ENCODE measurements around the gene PRR16. TPM values are rescaled to one million over a fixed set of nuclear protein-coding genes. Genes with fewer than 3 reads are reported as not detected.

The PRR16 gene
- total RNA-seq, 1 experiment from 2014 or later: 0.42 TPM

- POLR2A ChIA-PET: no interaction called here
- Mint-ChIP-seq H3K4me1 (no peaks in the 10 kb centered on the region), H3K27ac (no peak overlapping the region), H3K4me3 (no peak overlapping the region), H3K9me3 (peaks cover 15% of the 10 kb centered on the region), H3K27me3 (ENCODE audit: low read depth) (no peaks in the 10 kb centered on the region; the same call in 1 of the 2 replicates), H3K36me3 (peaks cover 15% of the 10 kb centered on the region)
- ATAC-seq (no peak), DNase-seq (ENCODE audit: low spot score) (no peak)
- TF ChIP-seq CREB1 (CRISPR knock-in tag; IDR thresholded peaks at IDR 0.05) (no peak), ZNF416 (CRISPR knock-in tag; IDR thresholded peaks at IDR 0.05) (no peak), GTF2I (CRISPR knock-in tag; conservative IDR thresholded peaks at IDR 0.05) (no peak), ZMAT4 (CRISPR knock-in tag; IDR thresholded peaks at IDR 0.05) (no peak), MYBL2 (CRISPR knock-in tag; IDR thresholded peaks at IDR 0.05) (no peak), NR2C2 (CRISPR knock-in tag; IDR thresholded peaks at IDR 0.05) (no peak), PRRX2 (CRISPR knock-in tag; IDR thresholded peaks at IDR 0.05) (no peak), JAZF1 (CRISPR knock-in tag; IDR thresholded peaks at IDR 0.05) (no peak), TEAD4 (CRISPR knock-in tag; IDR thresholded peaks at IDR 0.05) (no peak), USF1 (CRISPR knock-in tag; IDR thresholded peaks at IDR 0.05) (no peak), USF2 (CRISPR knock-in tag; IDR thresholded peaks at IDR 0.05) (no peak), AFF4 (CRISPR knock-in tag; IDR thresholded peaks at IDR 0.05; ENCODE audit: borderline replicate concordance) (no peak), CBFB (CRISPR knock-in tag; IDR thresholded peaks at IDR 0.05; ENCODE audit: low read depth) (no peak)
- CTCF ChIA-PET: no interaction called here
Measured at GRCh38 chr5:120435129-120435528, 29.0 kb upstream of the PRR16 start.

- ChIA-PET POLR2A (interaction anchor here (0.6 kb wide), 1 partner anchor 151 kb away, joined by 3 read pairs; no protein-coding TSS in a partner anchor), CTCF (no interaction called here)
- H3K9me3 Mint-ChIP-seq: no peaks in the 10 kb centered on the region
- H3K27me3 Mint-ChIP-seq (ENCODE audit: low read depth): no peaks in the 10 kb centered on the region
- no peak for ATAC-seq
- no peak for DNase-seq (ENCODE audit: low spot score)
- no peak overlapping the region for H3K27ac Mint-ChIP-seq
- no peaks in the 10 kb centered on the region for H3K4me1 Mint-ChIP-seq
- no peak overlapping the region for H3K4me3 Mint-ChIP-seq
- H3K36me3 Mint-ChIP-seq: no peaks in the 10 kb centered on the region
- TF ChIP-seq ZNF425 (CRISPR knock-in tag; conservative IDR thresholded peaks at IDR 0.05) (no peak), ZNF232 (CRISPR knock-in tag; IDR thresholded peaks at IDR 0.05) (no peak), ETV6 (CRISPR knock-in tag; IDR thresholded peaks at IDR 0.05) (no peak), PRDM15 (CRISPR knock-in tag; IDR thresholded peaks at IDR 0.05) (no peak), TCF7 (CRISPR knock-in tag; IDR thresholded peaks at IDR 0.05; ENCODE audit: low read depth) (no peak), SP1 (CRISPR knock-in tag; conservative IDR thresholded peaks at IDR 0.05) (no peak), CREB1 (CRISPR knock-in tag; IDR thresholded peaks at IDR 0.05) (no peak), SMAD4 (CRISPR knock-in tag; IDR thresholded peaks at IDR 0.05) (no peak), PRRX2 (CRISPR knock-in tag; IDR thresholded peaks at IDR 0.05) (no peak), FOXK1 (CRISPR knock-in tag; IDR thresholded peaks at IDR 0.05) (no peak), IRF1 (CRISPR knock-in tag; IDR thresholded peaks at IDR 0.05) (no peak), CDX4 (CRISPR knock-in tag; IDR thresholded peaks at IDR 0.05; ENCODE audit: borderline replicate concordance) (no peak), ESRRA (CRISPR knock-in tag; IDR thresholded peaks at IDR 0.05; ENCODE audit: borderline replicate concordance) (no peak)
Measured at GRCh38 chr5:120436996-120437395, 27.1 kb upstream of the PRR16 start.

All from WTC11 (cell line).